Kidney epithelial cell (primary cell): ENCODE data around the gene EVI2A. TPM values are rescaled to one million over a fixed set of nuclear protein-coding genes. Genes with fewer than 3 reads are reported as not detected.

Experiments used
- DNase-seq: peaks from one replicate; pipeline ENCODE4 v3.0.0-alpha.2; 2010; ENCODE audit warnings: low read depth
- H3K27me3 ChIP-seq: 2 replicates; pipeline ENCODE4 v1.6.0; 2011; ENCODE audit warnings: low read length; ENCODE audit not compliant: control insufficient read depth, insufficient read depth
- H3K36me3 ChIP-seq: 2 replicates; pipeline ENCODE4 v1.5.1; 2011; ENCODE audit warnings: low read length; ENCODE audit not compliant: control insufficient read depth, insufficient read depth
- H3K4me3 ChIP-seq: 2 replicates; pipeline ENCODE4 v1.5.1; 2011; ENCODE audit warnings: low read depth, mild to moderate bottlenecking, control low read depth, low read length
- CTCF ChIP-seq: IDR thresholded peaks from 2 replicates; pipeline ENCODE4 v1.5.1; 2011; ENCODE audit warnings: mild to moderate bottlenecking, moderate library complexity, low read length, control low read depth, inconsistent platforms; ENCODE audit not compliant: insufficient read depth, poor library complexity, severe bottlenecking
- total RNA-seq: library from RNA; depleted of rRNA; stranded (reverse); fragments of >200 nt; gene quantifications from 2 replicates; pipeline ENCODE4 v1.2.3, GENCODE V29; 2015

EVI2A gene
- total RNA-seq, 1 donor from 2014 or later: not detected

- H3K36me3 ChIP-seq: no peaks in the 10 kb centered on the region
- no peak overlapping the region for H3K4me3 ChIP-seq
- DNase-seq: no peak
- H3K27me3 ChIP-seq: no peaks in the 10 kb centered on the region
- no peak for TF ChIP-seq CTCF
These were observed 25.3 kb downstream of the EVI2A start for GRCh38 chr17:31296142-31296541.

GRCh38 chr17:31295489-31295871 lies 25.9 kb downstream of the EVI2A start:
- no peak for DNase-seq
- no peaks in the 10 kb centered on the region for H3K36me3 ChIP-seq
- H3K4me3 ChIP-seq: no peak overlapping the region
- no peaks in the 10 kb centered on the region for H3K27me3 ChIP-seq
- no peak for TF ChIP-seq CTCF

GRCh38 chr17:31294820-31295488 lies 26.5 kb downstream of the EVI2A start:
- no peak for TF ChIP-seq CTCF
- H3K27me3 ChIP-seq: no peaks in the 10 kb centered on the region
- H3K4me3 ChIP-seq: no peak overlapping the region
- DNase-seq: no peak
- no peaks in the 10 kb centered on the region for H3K36me3 ChIP-seq

GRCh38 chr17:31294231-31294630 lies 27.2 kb downstream of the EVI2A start:
- no peaks in the 10 kb centered on the region for H3K36me3 ChIP-seq
- no peak for DNase-seq
- no peaks in the 10 kb centered on the region for H3K27me3 ChIP-seq
- TF ChIP-seq CTCF: no peak
- H3K4me3 ChIP-seq: no peak overlapping the region

GRCh38 chr17:31293581-31293980 lies 27.8 kb downstream of the EVI2A start:
- Histone ChIP-seq H3K27me3 (no peaks in the 10 kb centered on the region), H3K4me3 (no peak overlapping the region), H3K36me3 (no peaks in the 10 kb centered on the region)
- no peak for TF ChIP-seq CTCF
- DNase-seq: no peak

- Histone ChIP-seq H3K27me3 (no peaks in the 10 kb centered on the region), H3K36me3 (no peaks in the 10 kb centered on the region), H3K4me3 (no peak overlapping the region)
- no peak for DNase-seq
- TF ChIP-seq CTCF: no peak
These were observed 29.6 kb downstream of the EVI2A start for GRCh38 chr17:31291820-31292219.
